NCI-H1105 (cell line): ENCODE data around the gene PXK.
"Not testable (repeated sequence)": the region's sequence is repeated elsewhere in the genome, so short reads cannot be mapped to it uniquely, and the experiment has no call there.

Source experiments
- DNase-seq: peaks from one replicate; lab custom pipeline; 2025; lab: John Stamatoyannopoulos, UW

PXK gene

GRCh38 chr3:58419780-58420507 is 87.3 kb downstream of the PXK start:
- DNase-seq = no peak

- DNase-seq = no peak
These were observed 88.3 kb downstream of the PXK start for GRCh38 chr3:58421004-58421403.

GRCh38 chr3:58422756-58423325 is 90.1 kb downstream of the PXK start:
- no peak for DNase-seq

- no peak for DNase-seq
These were observed 91.9 kb downstream of the PXK start for GRCh38 chr3:58424613-58425012.

GRCh38 chr3:58425782-58426181 is 93.1 kb downstream of the PXK start:
- no peak for DNase-seq

- DNase-seq = no peak
These were observed 95.1 kb downstream of the PXK start for GRCh38 chr3:58427661-58428361.

GRCh38 chr3:58429657-58430056 is 97.0 kb downstream of the PXK start:
- DNase-seq = no peak

GRCh38 chr3:58432905-58433304 is 100.2 kb downstream of the PXK start:
- no peak for DNase-seq

GRCh38 chr3:58433400-58434167 is 100.9 kb downstream of the PXK start, which contains the start of gene PDHB:
PDHB (minus strand) TSS chr3:58433832; CDS start chr3:58433809, 23 bp downstream.
- peak; percentile 71 for DNase-seq

- DNase-seq = no peak
These were observed 101.4 kb downstream of the PXK start for GRCh38 chr3:58434168-58434504.

GRCh38 chr3:58434511-58434910 is 101.8 kb downstream of the PXK start:
- DNase-seq = no peak

GRCh38 chr3:58434990-58435389 is 102.3 kb downstream of the PXK start:
- no peak for DNase-seq

- not testable (repeated sequence) for DNase-seq
These were observed 104.6 kb downstream of the PXK start for GRCh38 chr3:58437276-58437675.

GRCh38 chr3:58440996-58441355 is 108.3 kb downstream of the PXK start:
- not testable (repeated sequence) for DNase-seq

GRCh38 chr3:58441514-58442450 is 109.1 kb downstream of the PXK start:
- no peak for DNase-seq

GRCh38 chr3:58452176-58452575 is 119.5 kb downstream of the PXK start:
- DNase-seq = no peak

- DNase-seq = no peak
These were observed 126.5 kb downstream of the PXK start for GRCh38 chr3:58459160-58459559.

- DNase-seq = no peak
These were observed 130.1 kb downstream of the PXK start for GRCh38 chr3:58462829-58463180.

- DNase-seq = peak; percentile 7
These were observed 130.7 kb downstream of the PXK start for GRCh38 chr3:58463181-58463941.

GRCh38 chr3:58463942-58464271 is 131.2 kb downstream of the PXK start:
- DNase-seq = no peak

- no peak for DNase-seq
These were observed 132.2 kb downstream of the PXK start for GRCh38 chr3:58464866-58465265.
